Measurements from ENCODE around the gene ESYT3. TPM values are rescaled to one million over a fixed set of nuclear protein-coding genes. Genes with fewer than 3 reads are reported as not detected.
A peak's percentile ranks its signal among the peaks of the same experiment; 100 is the strongest.

Gene ESYT3
- total RNA-seq, result 1 to 10 TPM; 1.1 to 3.2 TPM

DNA sequence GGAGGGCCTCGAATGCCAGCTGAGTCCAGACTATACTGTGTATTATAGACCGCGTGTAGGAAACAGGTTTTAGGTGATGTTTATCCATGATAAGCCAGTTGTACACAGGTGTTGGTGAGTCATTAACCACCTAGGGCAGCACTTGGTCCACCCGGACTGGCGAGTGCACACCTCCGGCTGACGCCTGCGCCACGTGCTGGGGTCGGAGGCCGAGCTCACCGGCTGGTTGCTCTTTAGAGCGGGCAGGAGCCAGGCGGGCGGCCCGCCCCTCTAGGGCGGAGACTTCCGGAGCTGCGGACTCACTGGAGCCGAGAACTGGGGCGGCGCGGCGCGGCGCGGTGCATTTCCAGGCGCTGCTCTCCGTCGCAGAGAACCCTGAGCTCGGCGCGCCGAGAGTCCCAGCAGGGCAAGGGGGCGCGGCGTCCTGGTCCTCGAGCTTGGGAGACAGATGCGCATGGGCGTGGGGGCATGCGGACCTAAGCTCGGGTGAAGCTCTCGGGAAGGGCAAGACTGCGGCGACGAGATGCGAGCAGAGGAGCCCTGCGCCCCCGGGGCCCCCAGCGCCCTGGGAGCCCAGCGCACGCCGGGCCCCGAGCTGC, at the start of gene ESYT3:
Gene ESYT3 (plus strand): TSS at position 341 of the 599 bp plus-strand sequence. CDS start 183 bp downstream, at position 524.
- H3K4me1 ChIP-seq (replicated peaks), result no peaks in the 10 kb centered on the region
- no peaks in the 10 kb centered on the region for H3K9me3 ChIP-seq
- no peaks in the 10 kb centered on the region for H3K27me3 ChIP-seq (replicated peaks; ENCODE audit: insufficient read depth)
- no peak within 1 kb of the TSS for H3K27ac ChIP-seq
- TF ChIP-seq CTCF (IDR thresholded peaks at IDR 0.05) (no peak), POLR2AphosphoS5 (IDR thresholded peaks at IDR 0.05) (no peak), POLR2A (IDR thresholded peaks at IDR 0.05) (peak; percentile 21)
- peak; percentile 37 for DNase-seq (ENCODE audit: low spot score)
- intact Hi-C loops (cut with DNase I), result no loop called here
- 1% methylated on average over 42 of the region's 54 CpGs for whole genome bisulfite sequencing
- H3K36me3 ChIP-seq, result no peaks in the 10 kb centered on the region
- peak within 1 kb of the TSS; percentile 23 to 35 for H3K4me3 ChIP-seq

- Histone ChIP-seq H3K9me3 (no peaks in the 10 kb centered on the region), H3K4me3 (no peak overlapping the region), H3K27ac (no peak overlapping the region), H3K36me3 (no peaks in the 10 kb centered on the region), H3K4me1 (replicated peaks) (no peaks in the 10 kb centered on the region), H3K27me3 (replicated peaks; ENCODE audit: insufficient read depth) (no peaks in the 10 kb centered on the region)
- WGBS, result 86% methylated on average over 5 of the region's 5 CpGs
- intact Hi-C loops (cut with DNase I), result loop anchor here (5.0 kb wide), 1 partner anchor 38 kb away; the partner anchor contains the start of gene MRAS
- DNase-seq (ENCODE audit: low spot score), result no peak
- TF ChIP-seq POLR2A (IDR thresholded peaks at IDR 0.05) (no peak), CTCF (IDR thresholded peaks at IDR 0.05) (no peak), POLR2AphosphoS5 (IDR thresholded peaks at IDR 0.05) (no peak)
These were observed 49.4 kb upstream of the ESYT3 start for GRCh38 chr3:138384976-138385375.

- H3K36me3 ChIP-seq, result no peaks in the 10 kb centered on the region
- DNase-seq (ENCODE audit: low spot score), result no peak
- no peaks in the 10 kb centered on the region for H3K27me3 ChIP-seq (replicated peaks; ENCODE audit: insufficient read depth)
- intact Hi-C loops (cut with DNase I), result no loop called here
- no peaks in the 10 kb centered on the region for H3K9me3 ChIP-seq
- 92% methylated on average over 6 of the region's 6 CpGs for WGBS
- H3K27ac ChIP-seq, result no peak overlapping the region
- no peak for TF ChIP-seq POLR2A (IDR thresholded peaks at IDR 0.05)
- no peak for TF ChIP-seq CTCF (IDR thresholded peaks at IDR 0.05)
- TF ChIP-seq POLR2AphosphoS5 (IDR thresholded peaks at IDR 0.05), result no peak
- H3K4me1 ChIP-seq (replicated peaks), result no peaks in the 10 kb centered on the region
- no peak overlapping the region for H3K4me3 ChIP-seq
These were observed 45.2 kb upstream of the ESYT3 start for GRCh38 chr3:138389144-138389601.

DNA sequence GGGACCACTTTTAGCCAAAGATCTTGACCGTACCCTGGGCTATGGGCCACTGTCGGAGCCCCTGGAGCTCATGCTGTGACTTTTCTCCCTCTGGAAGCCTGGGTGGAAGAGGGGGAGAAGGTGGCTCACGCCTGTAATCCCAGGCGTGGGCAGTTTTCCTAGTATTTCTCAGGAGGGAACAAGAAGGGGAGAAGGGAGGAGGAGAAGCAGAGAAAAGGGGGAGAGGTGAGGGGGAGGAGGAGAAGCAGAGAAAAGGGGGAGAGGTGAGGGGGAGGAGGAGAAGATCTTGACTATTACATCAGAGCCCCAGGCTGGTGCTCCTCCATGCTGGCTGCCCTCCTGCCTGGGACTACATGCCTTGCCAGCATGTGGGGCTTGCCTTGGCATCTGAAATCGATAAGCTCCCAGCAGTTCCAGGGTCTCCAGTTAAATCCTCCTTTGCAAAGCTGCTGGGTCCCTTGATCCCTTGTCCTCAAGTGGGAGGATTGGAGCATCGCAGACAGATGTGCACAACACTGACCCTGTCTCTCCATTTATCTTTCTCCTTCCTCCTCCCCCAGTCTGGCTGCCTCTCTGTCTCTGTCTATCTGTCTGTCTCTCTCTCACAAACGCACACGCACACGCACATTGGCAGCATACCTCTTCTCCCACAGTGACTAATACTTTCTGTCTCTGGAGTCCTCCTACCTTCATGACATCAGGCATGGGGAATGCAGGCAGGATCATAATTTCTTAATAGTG, 44.4 kb upstream of the ESYT3 start:
- H3K27ac ChIP-seq, result no peak overlapping the region
- TF ChIP-seq CTCF (IDR thresholded peaks at IDR 0.05), result no peak
- TF ChIP-seq POLR2A (IDR thresholded peaks at IDR 0.05), result no peak
- no peak for TF ChIP-seq POLR2AphosphoS5 (IDR thresholded peaks at IDR 0.05)
- DNase-seq (ENCODE audit: low spot score), result no peak
- H3K36me3 ChIP-seq, result no peaks in the 10 kb centered on the region
- H3K9me3 ChIP-seq, result no peaks in the 10 kb centered on the region
- no peak overlapping the region for H3K4me3 ChIP-seq
- WGBS, result 58% methylated on average over 9 of the region's 9 CpGs
- intact Hi-C loops (cut with DNase I), result no loop called here
- H3K4me1 ChIP-seq (replicated peaks), result no peaks in the 10 kb centered on the region
- no peaks in the 10 kb centered on the region for H3K27me3 ChIP-seq (replicated peaks; ENCODE audit: insufficient read depth)
